ES-I3 (cell line): ENCODE data around the gene DCANP1.

Experiments
- H3K36me3 ChIP-seq: 2 replicates; pipeline ENCODE4 v1.6.1; 2013; ENCODE audit warnings: mild to moderate bottlenecking, low read length, control low read depth, moderate library complexity; ENCODE audit not compliant: insufficient read depth
- H3K4me1 ChIP-seq: 2 replicates; pipeline ENCODE4 v1.6.1; 2013; ENCODE audit warnings: mild to moderate bottlenecking, control low read depth, low read length; ENCODE audit not compliant: insufficient read depth
- H3K9ac ChIP-seq: 2 replicates; pipeline ENCODE4 v1.6.1; 2013; ENCODE audit warnings: low read depth, mild to moderate bottlenecking, low read length, moderate library complexity
- H3K9me3 ChIP-seq: 2 replicates; pipeline ENCODE4 v1.6.1; 2013; ENCODE audit warnings: mild to moderate bottlenecking, low read length, moderate library complexity; ENCODE audit not compliant: control insufficient read depth, insufficient read depth

DCANP1 gene

GRCh38 chr5:135445306-135445985 lies 1.7 kb downstream of the DCANP1 start:
- Histone ChIP-seq H3K9ac (no peak overlapping the region), H3K4me1 (peaks cover 12% of the 10 kb centered on the region; the same call in 1 of the 2 replicates), H3K36me3 (no peaks in the 10 kb centered on the region), H3K9me3 (no peaks in the 10 kb centered on the region; the same call in 1 of the 2 replicates)

- Histone ChIP-seq H3K9me3 (no peaks in the 10 kb centered on the region; the same call in 1 of the 2 replicates), H3K9ac (no peak overlapping the region), H3K4me1 (peaks cover 12% of the 10 kb centered on the region; the same call in 1 of the 2 replicates)
These were observed 2.3 kb downstream of the DCANP1 start for GRCh38 chr5:135444881-135445280.

GRCh38 chr5:135444360-135444759 lies 2.8 kb downstream of the DCANP1 start:
- peaks cover 12% of the 10 kb centered on the region; the same call in 1 of the 2 replicates for H3K4me1 ChIP-seq
- no peak overlapping the region for H3K9ac ChIP-seq
- no peaks in the 10 kb centered on the region; the same call in 1 of the 2 replicates for H3K9me3 ChIP-seq
- H3K36me3 ChIP-seq, result no peaks in the 10 kb centered on the region

More at GRCh38 chr5:135444881-135445280, 2.3 kb downstream of the DCANP1 start:
- H3K36me3 ChIP-seq, result no peaks in the 10 kb centered on the region

GRCh38 chr5:135443161-135443960 lies 3.8 kb downstream of the DCANP1 start:
- Histone ChIP-seq H3K9me3 (no peaks in the 10 kb centered on the region; the same call in 1 of the 2 replicates), H3K36me3 (no peaks in the 10 kb centered on the region), H3K9ac (no peak overlapping the region), H3K4me1 (peaks cover 8% of the 10 kb centered on the region; the same call in 1 of the 2 replicates)

GRCh38 chr5:135442431-135443160 lies 4.6 kb downstream of the DCANP1 start:
- Histone ChIP-seq H3K9ac (no peak overlapping the region), H3K4me1 (peaks cover 1% of the 10 kb centered on the region; the same call in 1 of the 2 replicates), H3K9me3 (no peaks in the 10 kb centered on the region; the same call in 1 of the 2 replicates), H3K36me3 (no peaks in the 10 kb centered on the region)

- no peak overlapping the region for H3K9ac ChIP-seq
- no peaks in the 10 kb centered on the region; the same call in 1 of the 2 replicates for H3K4me1 ChIP-seq
These were observed 5.2 kb downstream of the DCANP1 start for GRCh38 chr5:135441919-135442318.

GRCh38 chr5:135441350-135441831 lies 5.8 kb downstream of the DCANP1 start:
- Histone ChIP-seq H3K36me3 (no peaks in the 10 kb centered on the region), H3K4me1 (no peaks in the 10 kb centered on the region; the same call in 1 of the 2 replicates), H3K9me3 (no peaks in the 10 kb centered on the region), H3K9ac (no peak overlapping the region)

More at GRCh38 chr5:135441919-135442318, 5.2 kb downstream of the DCANP1 start:
- no peaks in the 10 kb centered on the region for H3K9me3 ChIP-seq
- H3K36me3 ChIP-seq, result no peaks in the 10 kb centered on the region

- Histone ChIP-seq H3K9ac (no peak overlapping the region), H3K9me3 (no peaks in the 10 kb centered on the region), H3K4me1 (no peaks in the 10 kb centered on the region; the same call in 1 of the 2 replicates)
These were observed 6.2 kb downstream of the DCANP1 start for GRCh38 chr5:135440916-135441315.

GRCh38 chr5:135439231-135440205 lies 7.6 kb downstream of the DCANP1 start:
- no peaks in the 10 kb centered on the region for H3K9me3 ChIP-seq
- no peak overlapping the region for H3K9ac ChIP-seq
- no peaks in the 10 kb centered on the region for H3K36me3 ChIP-seq
- H3K4me1 ChIP-seq, result no peaks in the 10 kb centered on the region; the same call in 1 of the 2 replicates

More at GRCh38 chr5:135440916-135441315, 6.2 kb downstream of the DCANP1 start:
- no peaks in the 10 kb centered on the region for H3K36me3 ChIP-seq

- no peak overlapping the region for H3K9ac ChIP-seq
- peaks cover 6% of the 10 kb centered on the region; the same call in 1 of the 2 replicates for H3K4me1 ChIP-seq
- H3K9me3 ChIP-seq, result no peaks in the 10 kb centered on the region
- no peaks in the 10 kb centered on the region for H3K36me3 ChIP-seq
These were observed 8.4 kb downstream of the DCANP1 start for GRCh38 chr5:135438636-135439221.

- Histone ChIP-seq H3K4me1 (peaks cover 6% of the 10 kb centered on the region; the same call in 1 of the 2 replicates), H3K9ac (no peak overlapping the region), H3K9me3 (no peaks in the 10 kb centered on the region), H3K36me3 (no peaks in the 10 kb centered on the region)
These were observed 9.2 kb downstream of the DCANP1 start for GRCh38 chr5:135437796-135438560.

GRCh38 chr5:135437422-135437795 lies 9.7 kb downstream of the DCANP1 start:
- H3K4me1 ChIP-seq, result peaks cover 6% of the 10 kb centered on the region; the same call in 1 of the 2 replicates
- H3K36me3 ChIP-seq, result no peaks in the 10 kb centered on the region
- no peak overlapping the region for H3K9ac ChIP-seq
- H3K9me3 ChIP-seq, result no peaks in the 10 kb centered on the region
